Activated B cell treated with CpG ODN at 0.5 μM for 24 hours (primary cell): ENCODE measurements around the gene MIOX. TPM values are rescaled to one million over a fixed set of nuclear protein-coding genes. Genes with fewer than 3 reads are reported as not detected.

ENCODE experiments used
- ATAC-seq: fragments of 200-7000 bp; cut with Tn5 transposase; one replicate; pipeline ENCODE4 v1.10.0; 2021; ENCODE audit warnings: low read depth, mild to moderate bottlenecking, moderate library complexity
- CTCF ChIA-PET: fragments of 350-600 bp; sonication (Branson Sonifier 250); formaldehyde crosslinking; loops from one replicate; lab custom pipeline; 2021; ENCODE audit warnings: antibody characterized with exemption; lab: Charles Lee
- POLR2A ChIA-PET: fragments of 350-600 bp; sonication (Branson Sonifier 250); formaldehyde crosslinking; loops from one replicate; lab custom pipeline; 2021; ENCODE audit warnings: antibody characterized with exemption; lab: Charles Lee
- DNase-seq: peaks from one replicate; pipeline ENCODE4 v3.0.0; 2022
- H3K27ac Mint-ChIP-seq: one replicate; pipeline ENCODE4 v1.8.0; 2020; ENCODE audit warnings: mixed read lengths
- H3K27me3 Mint-ChIP-seq: one replicate; pipeline ENCODE4 v1.8.0; 2021; ENCODE audit warnings: mixed read lengths
- H3K36me3 Mint-ChIP-seq: one replicate; pipeline ENCODE4 v1.8.0; 2021; ENCODE audit warnings: low read depth, mixed read lengths
- H3K4me1 Mint-ChIP-seq: one replicate; pipeline ENCODE4 v1.8.0; 2021; ENCODE audit warnings: mixed read lengths
- H3K4me3 Mint-ChIP-seq: one replicate; pipeline ENCODE4 v1.8.0; 2020; ENCODE audit warnings: mild to moderate bottlenecking, mixed read lengths
- H3K9me3 Mint-ChIP-seq: one replicate; pipeline ENCODE4 v1.8.0; 2020; ENCODE audit warnings: mixed read lengths
- intact Hi-C: fragments of 100-400 bp; cut with micrococcal nuclease; formaldehyde crosslinking; loops from one replicate; pipeline ENCODE4 v1.15.1; 2024
- total RNA-seq: library from RNA; stranded (reverse); gene quantifications from 2 replicates; pipeline ENCODE4 v1.2.3, GENCODE V29; 2022
- TF ChIP-seq, protein P1 (sequence below): fragments of 200-600 bp; IDR thresholded peaks from one replicate; pipeline ENCODE4 v1.8.0; 2022; ENCODE audit warnings: antibody characterized with exemption, mild to moderate bottlenecking

MIOX gene
- total RNA-seq, 1 donor from 2014 or later: 0.22 TPM

DNA sequence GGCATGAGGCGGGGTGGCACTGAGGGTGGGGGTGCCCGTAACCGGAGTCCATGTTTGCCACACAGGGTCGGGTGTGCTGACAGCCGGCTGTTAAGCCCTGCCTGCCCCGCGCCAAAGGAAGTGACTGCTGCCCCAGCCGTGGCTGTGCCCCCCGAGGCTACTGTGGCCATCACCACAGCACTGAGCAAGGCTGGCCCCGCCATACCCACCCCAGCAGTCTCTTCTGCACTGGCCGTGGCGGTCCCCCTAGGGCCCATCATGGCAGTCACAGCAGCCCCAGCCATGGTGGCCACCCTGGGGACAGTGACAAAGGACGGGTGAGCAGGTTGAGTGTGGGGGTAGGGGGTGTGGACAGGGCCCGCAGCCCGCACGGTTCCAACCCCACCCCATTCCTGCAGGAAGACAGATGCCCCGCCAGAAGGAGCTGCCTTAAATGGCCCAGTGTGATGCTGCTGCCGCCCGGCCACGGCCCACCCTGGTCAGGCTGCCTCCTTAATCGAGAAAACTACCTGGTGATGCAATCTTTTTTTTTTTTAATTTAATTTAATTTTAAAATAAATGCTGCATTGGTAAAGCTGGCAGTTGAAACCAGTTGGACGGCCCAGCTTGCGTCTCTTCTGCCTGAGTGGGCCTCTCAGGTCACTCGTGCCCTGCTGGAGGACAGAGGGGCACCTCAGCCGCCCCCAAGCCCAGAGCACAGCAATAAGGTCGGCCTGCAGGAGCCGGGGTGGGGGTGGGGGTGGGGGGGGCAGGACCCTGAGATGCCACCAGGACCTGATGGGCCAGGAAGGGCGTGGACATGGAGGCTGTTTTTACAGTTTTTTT, 42.6 kb upstream of the MIOX start:
- Mint-ChIP-seq H3K4me3 (no peak overlapping the region), H3K9me3 (no peaks in the 10 kb centered on the region)

DNA sequence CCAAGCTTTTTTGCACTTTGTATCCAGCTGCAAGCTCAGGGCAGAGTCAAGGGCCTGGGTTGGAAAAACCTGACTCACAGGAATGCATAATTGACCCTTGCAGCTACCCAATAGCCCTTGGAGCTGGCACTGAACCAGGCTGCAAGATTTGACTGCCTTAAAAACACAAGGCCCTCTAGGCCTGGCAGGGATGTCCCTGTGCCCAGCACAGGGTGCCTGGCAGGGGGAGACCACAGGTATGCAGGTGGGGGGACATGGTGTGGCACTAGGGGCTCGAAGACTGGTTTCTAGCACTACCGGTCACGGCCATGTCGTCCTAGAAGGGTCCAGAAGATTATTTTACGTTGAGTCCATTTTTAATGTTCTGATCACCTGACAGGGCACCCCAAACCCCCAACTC, 42.0 kb upstream of the MIOX start:
- no peak for DNase-seq
- ATAC-seq: no peak
- H3K36me3 Mint-ChIP-seq: peaks cover 64% of the 10 kb centered on the region
- no peaks in the 10 kb centered on the region for H3K27me3 Mint-ChIP-seq
- ChIA-PET CTCF (interaction anchor here (1.0 kb wide), 1 partner anchor 54 kb away, joined by 5 read pairs; no protein-coding TSS in a partner anchor), POLR2A (interaction anchor here (0.5 to 1.5 kb wide), 6 partner anchors 28 to 170 kb away, joined by 3 to 12 read pairs (median 6); partner anchors contain the start of genes LMF2 and NCAPH2)
- H3K4me1 Mint-ChIP-seq: peaks cover 23% of the 10 kb centered on the region
- H3K9me3 Mint-ChIP-seq: no peaks in the 10 kb centered on the region
- intact Hi-C loops: no loop called here
- TF ChIP-seq, protein P1, sequence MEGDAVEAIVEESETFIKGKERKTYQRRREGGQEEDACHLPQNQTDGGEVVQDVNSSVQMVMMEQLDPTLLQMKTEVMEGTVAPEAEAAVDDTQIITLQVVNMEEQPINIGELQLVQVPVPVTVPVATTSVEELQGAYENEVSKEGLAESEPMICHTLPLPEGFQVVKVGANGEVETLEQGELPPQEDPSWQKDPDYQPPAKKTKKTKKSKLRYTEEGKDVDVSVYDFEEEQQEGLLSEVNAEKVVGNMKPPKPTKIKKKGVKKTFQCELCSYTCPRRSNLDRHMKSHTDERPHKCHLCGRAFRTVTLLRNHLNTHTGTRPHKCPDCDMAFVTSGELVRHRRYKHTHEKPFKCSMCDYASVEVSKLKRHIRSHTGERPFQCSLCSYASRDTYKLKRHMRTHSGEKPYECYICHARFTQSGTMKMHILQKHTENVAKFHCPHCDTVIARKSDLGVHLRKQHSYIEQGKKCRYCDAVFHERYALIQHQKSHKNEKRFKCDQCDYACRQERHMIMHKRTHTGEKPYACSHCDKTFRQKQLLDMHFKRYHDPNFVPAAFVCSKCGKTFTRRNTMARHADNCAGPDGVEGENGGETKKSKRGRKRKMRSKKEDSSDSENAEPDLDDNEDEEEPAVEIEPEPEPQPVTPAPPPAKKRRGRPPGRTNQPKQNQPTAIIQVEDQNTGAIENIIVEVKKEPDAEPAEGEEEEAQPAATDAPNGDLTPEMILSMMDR: no peak
- H3K4me3 Mint-ChIP-seq: no peak overlapping the region
- H3K27ac Mint-ChIP-seq: peak overlapping the region; percentile 69

More for the DNA sequence above, 42.6 kb upstream of the MIOX start:
- POLR2A ChIA-PET: interaction anchor here (1.5 kb wide), 1 partner anchor 29 kb away, joined by 3 read pairs; no protein-coding TSS in a partner anchor
- TF ChIP-seq, protein P1: no peak
- Mint-ChIP-seq H3K27ac (no peak overlapping the region), H3K27me3 (no peaks in the 10 kb centered on the region), H3K4me1 (peaks cover 18% of the 10 kb centered on the region), H3K36me3 (peaks cover 63% of the 10 kb centered on the region)
- DNase-seq (no peak), ATAC-seq (no peak)
- CTCF ChIA-PET: no interaction called here
- intact Hi-C loops: no loop called here

DNA sequence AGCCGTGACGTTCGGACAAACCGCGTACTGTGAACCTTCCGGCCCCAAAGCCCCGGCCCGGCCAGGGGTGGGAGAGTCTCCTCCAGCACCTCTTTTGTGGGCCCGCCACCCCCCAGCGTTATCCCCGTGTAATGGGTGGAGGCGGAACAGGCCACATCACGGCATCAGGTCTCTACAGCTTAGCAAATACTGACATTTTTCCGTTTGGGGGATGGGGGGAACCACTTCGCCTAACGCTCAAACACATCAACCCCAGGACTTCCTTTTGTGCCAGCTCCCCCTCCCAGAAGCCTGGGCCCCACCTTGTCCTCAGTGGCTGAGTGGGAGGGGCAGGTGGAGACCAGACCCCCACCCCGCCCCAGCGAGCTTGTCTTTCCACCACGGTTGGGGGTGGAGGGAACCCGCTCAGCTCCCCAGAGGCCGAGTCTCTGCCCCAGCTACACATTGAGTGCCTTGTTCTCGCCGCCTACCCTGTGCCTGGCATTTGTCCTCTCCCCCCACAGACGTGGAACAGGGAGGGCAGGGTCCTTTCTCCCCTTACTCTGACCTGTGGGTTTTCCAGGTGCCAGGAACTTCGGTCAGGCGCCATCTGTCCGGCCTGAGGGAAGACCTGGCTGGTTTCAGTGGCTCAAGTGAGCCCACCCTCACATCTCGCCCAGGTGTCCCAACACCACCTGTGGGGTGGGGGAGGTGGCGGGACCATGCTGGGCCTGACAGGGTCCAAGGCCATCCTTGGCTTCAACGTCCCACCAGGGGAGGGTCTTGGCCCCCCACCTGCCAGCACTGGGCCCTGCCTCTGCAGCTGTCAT, 41.4 kb upstream of the MIOX start:
- H3K36me3 Mint-ChIP-seq: peaks cover 64% of the 10 kb centered on the region
- TF ChIP-seq, protein P1: no peak

GRCh38 chr22:50445880-50446707, 40.6 kb upstream of the MIOX start:
- ChIA-PET CTCF (no interaction called here), POLR2A (no interaction called here)
- no peaks in the 10 kb centered on the region for H3K27me3 Mint-ChIP-seq
- ATAC-seq (no peak), DNase-seq (no peak)
- no peaks in the 10 kb centered on the region for H3K9me3 Mint-ChIP-seq
- H3K36me3 Mint-ChIP-seq: peaks cover 66% of the 10 kb centered on the region
- H3K27ac Mint-ChIP-seq: peak overlapping the region; percentile 69
- H3K4me3 Mint-ChIP-seq: no peak overlapping the region
- peaks cover 27% of the 10 kb centered on the region for H3K4me1 Mint-ChIP-seq
- TF ChIP-seq, protein P1: no peak
- intact Hi-C loops: no loop called here

More for the DNA sequence above, 41.4 kb upstream of the MIOX start:
- DNase-seq (no peak), ATAC-seq (peak; percentile 32)
- Mint-ChIP-seq H3K9me3 (no peaks in the 10 kb centered on the region), H3K4me3 (no peak overlapping the region), H3K4me1 (peaks cover 26% of the 10 kb centered on the region), H3K27ac (peak overlapping the region; percentile 69), H3K27me3 (no peaks in the 10 kb centered on the region)
- ChIA-PET POLR2A (interaction anchor here (0.5 to 1.5 kb wide), 6 partner anchors 28 to 170 kb away, joined by 3 to 12 read pairs (median 6); partner anchors contain the start of genes LMF2 and NCAPH2), CTCF (interaction anchor here (1.0 kb wide), 1 partner anchor 53 kb away, joined by 5 read pairs; no protein-coding TSS in a partner anchor)
- intact Hi-C loops: no loop called here
